Raji (cell line): Measurements from ENCODE around the gene YTHDF2.

ENCODE experiments used
- POLR2A ChIP-seq: IDR thresholded peaks from 2 replicates; pipeline ENCODE4 v1.6.1; 2011; ENCODE audit warnings: low read depth, low read length, control low read depth; ENCODE audit not compliant: insufficient read depth

The YTHDF2 gene

GRCh38 chr1:28758420-28758819, 21.7 kb downstream of the YTHDF2 start:
- no peak for TF ChIP-seq POLR2A

- no peak for TF ChIP-seq POLR2A
Observed at GRCh38 chr1:28759257-28759656, 22.5 kb downstream of the YTHDF2 start.

GRCh38 chr1:28761189-28761588, 24.4 kb downstream of the YTHDF2 start:
- no peak for TF ChIP-seq POLR2A

- TF ChIP-seq POLR2A = no peak
Observed at GRCh38 chr1:28766532-28767183, 29.9 kb downstream of the YTHDF2 start.

DNA sequence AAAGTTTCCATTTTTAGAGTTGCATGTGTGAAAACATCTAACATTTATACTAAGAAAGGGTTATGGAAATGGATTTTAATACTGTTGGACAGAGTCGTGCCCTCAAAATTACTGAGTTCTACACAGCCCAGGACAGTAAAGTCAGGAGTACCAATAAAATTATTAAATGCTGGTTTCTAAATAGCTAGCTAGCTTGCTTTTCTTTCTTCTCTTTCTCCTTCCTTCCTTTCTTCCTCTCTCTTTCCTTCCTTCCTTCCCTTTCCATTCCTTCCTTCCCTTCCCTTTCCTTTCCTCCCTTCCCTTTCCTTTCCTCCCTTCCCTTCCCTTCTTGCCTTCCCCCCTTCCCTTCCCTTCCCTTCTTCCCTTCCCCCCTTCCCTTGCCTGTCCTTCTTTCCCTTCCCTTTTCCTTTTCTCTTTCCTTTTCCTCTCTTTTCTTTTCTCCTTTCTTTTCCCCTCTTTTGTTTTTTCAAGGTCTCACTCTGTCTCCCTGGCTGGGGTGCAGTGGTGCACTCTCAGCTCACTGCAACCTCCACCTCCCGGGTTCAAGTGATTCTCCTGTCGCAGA, 33.9 kb downstream of the YTHDF2 start:
- no peak for TF ChIP-seq POLR2A

GRCh38 chr1:28773105-28773504, 36.4 kb downstream of the YTHDF2 start:
- TF ChIP-seq POLR2A = no peak

DNA sequence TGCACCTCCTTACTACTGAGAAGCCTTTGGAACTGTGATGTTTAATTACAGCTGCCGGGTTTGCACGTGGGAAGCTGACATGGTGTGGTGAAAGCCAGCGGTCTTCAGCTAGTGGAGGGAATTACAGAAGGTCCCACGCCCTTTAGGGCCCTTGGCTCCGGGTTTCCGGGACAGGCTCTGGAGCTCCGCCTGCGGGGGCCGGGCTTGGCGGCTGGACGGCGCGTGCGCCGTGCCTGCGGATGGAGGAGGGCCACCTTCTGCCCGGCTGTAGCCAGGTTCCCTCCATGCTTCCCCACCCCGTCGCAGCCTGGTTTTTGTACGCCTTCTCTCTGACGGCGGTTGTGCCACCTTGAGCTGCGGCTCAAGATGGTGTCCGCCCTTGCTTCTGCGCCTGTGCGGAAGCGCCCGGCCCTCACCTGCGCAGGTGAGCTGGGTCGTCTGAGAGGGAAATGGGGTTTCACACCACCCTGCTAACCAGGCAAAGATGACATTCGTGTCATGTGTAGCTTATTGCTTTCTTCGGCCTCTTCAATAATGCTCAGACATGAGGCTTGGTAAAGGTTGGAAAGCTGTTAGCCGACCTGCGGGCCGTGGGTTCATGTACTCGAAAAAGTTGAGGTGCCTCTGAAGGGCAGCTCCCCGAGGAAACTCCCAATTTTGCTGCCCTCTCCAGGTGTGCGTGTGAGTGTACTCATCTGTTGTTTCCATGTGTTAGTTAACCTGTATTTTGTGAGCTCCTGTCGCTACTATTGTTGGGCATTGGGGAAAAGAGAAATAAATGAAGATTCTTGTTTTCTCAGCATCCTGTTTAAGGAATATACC, 38.6 kb downstream of the YTHDF2 start:
- no peak for TF ChIP-seq POLR2A

GRCh38 chr1:28776341-28776740, 39.6 kb downstream of the YTHDF2 start:
- TF ChIP-seq POLR2A = no peak

DNA sequence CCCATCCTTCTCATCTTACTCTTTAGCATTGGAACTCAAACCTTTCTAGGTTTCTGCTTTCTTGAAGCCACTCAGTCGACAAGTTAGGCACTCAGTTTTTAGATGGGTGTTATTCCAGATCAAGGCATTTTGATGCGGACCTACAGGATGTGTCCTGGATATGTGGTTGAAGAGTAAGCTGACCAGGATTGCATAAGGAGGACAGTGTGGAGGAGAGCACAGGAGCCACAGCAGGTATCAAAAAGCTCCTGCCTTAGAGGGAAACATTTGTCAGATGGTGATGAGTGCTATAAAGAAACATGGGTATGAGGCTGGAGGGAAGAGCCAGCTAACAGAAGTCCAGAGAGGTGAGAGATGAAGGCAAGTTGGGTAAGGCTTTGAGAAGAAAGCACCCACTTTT, 41.3 kb downstream of the YTHDF2 start:
- no peak for TF ChIP-seq POLR2A

DNA sequence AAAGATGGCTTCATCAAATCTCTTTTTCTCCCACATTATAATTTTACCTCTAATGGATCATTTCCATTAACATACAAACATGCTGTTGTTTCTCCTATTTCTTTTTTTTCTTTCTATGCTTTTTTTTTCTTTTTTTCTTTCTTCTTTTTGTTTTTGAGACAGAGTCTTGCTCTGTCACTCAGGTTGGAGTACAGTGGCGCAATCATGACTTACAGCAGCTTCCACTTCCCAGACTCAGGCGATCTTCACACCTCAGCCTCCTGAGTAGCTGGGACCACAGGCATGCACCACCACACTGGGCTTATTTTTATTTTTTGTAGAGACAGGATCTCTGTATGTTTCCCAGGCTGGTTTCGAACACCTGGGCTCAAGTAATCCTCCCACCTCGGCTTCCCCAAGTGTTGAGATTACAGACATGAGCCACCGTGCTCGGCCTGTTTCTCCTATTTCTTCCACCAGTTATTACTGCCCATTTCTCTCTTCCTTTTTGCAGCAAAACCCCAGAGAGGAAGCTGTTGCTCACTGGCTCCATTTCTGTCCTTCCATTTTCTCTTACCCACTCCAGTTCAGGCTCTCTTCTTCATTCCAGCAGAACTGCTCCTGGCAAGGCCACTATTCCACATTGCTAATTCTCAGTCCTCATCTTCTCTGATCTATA, 43.1 kb downstream of the YTHDF2 start:
- no peak for TF ChIP-seq POLR2A

- TF ChIP-seq POLR2A = no peak
Observed at GRCh38 chr1:28781305-28781704, 44.6 kb downstream of the YTHDF2 start.

GRCh38 chr1:28782011-28782410, 45.3 kb downstream of the YTHDF2 start:
- no peak for TF ChIP-seq POLR2A

DNA sequence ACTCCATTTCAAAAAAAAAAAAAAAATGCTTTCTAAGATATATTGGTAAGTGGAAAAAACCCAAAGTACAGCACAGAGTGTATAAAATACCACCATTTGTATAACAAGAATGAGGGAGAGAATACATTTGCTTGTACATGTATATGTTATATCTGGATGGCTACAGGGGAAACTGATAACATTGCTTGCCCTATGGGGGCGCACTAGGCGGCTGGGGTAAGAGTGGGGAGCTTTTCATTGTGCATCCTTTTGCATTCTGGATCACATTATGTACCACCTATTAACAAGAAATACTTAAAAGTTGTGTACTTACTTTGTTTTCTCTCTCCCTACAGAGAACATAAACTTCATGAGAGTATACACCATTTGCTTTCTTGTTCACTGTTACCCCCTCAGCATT, 46.6 kb downstream of the YTHDF2 start:
- no peak for TF ChIP-seq POLR2A

DNA sequence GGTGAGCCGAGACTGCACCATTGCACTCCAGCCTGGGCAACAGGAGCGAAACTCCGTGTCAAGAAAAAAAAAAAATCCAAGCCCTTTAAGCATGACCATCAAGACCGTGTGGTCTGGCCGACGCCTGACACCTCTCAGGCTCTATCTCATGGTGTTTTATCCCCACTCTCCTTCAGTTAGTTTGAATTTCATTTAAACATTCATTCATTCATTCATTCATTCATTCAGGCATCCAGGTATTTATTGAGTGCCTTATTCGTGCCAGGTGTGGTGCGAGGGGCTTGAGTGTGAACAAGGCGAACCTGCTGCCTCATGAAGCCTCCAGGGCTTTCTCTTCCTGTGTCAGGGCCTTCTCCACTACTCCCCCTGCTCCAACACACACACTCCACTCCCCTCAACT, 52.7 kb downstream of the YTHDF2 start:
- TF ChIP-seq POLR2A = no peak

DNA sequence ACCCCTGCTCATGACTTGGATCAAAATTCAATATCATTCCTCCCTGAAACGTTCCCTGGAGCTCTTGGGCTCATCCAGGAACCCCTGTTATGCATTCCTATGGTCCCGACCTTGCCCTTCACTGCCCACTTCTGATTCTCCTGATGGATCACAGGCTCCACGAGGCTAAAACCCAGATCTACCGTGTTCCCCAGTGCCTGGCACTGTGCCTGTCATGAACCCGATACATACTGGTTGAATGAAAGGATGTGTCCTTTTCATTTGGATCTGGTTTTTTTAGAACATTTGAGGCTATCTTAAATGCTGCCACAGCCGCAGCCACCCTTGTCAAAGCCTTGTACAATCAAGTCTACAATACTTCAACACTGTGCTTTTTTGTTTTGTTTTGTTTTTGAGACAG, 53.1 kb downstream of the YTHDF2 start:
- TF ChIP-seq POLR2A = no peak
